ENCODE measurements around the gene TSPAN2.

TSPAN2 gene

DNA sequence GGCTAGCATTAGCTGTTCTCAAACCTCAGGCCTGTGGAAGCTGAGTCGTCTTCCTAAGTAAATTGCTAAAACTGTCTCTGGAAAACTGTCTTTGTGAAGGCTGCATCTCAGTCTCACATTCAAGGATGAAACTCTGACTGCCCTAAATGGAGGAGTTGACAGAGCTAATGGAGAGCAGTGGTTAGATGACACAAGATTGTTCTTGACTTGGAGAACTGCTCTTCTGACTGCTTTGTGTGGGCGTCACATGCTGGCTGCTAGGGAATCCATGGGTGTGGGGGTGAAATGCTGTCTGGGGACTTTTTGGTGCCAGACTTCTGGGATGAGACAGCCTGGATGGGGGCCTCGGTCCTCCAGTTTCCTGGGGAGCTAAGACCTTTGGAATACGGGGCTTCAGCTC is 24.5 kb upstream of the TSPAN2 start:
- TF ChIP-seq, protein P1, sequence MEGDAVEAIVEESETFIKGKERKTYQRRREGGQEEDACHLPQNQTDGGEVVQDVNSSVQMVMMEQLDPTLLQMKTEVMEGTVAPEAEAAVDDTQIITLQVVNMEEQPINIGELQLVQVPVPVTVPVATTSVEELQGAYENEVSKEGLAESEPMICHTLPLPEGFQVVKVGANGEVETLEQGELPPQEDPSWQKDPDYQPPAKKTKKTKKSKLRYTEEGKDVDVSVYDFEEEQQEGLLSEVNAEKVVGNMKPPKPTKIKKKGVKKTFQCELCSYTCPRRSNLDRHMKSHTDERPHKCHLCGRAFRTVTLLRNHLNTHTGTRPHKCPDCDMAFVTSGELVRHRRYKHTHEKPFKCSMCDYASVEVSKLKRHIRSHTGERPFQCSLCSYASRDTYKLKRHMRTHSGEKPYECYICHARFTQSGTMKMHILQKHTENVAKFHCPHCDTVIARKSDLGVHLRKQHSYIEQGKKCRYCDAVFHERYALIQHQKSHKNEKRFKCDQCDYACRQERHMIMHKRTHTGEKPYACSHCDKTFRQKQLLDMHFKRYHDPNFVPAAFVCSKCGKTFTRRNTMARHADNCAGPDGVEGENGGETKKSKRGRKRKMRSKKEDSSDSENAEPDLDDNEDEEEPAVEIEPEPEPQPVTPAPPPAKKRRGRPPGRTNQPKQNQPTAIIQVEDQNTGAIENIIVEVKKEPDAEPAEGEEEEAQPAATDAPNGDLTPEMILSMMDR (IDR thresholded peaks at IDR 0.05), result no peak

DNA sequence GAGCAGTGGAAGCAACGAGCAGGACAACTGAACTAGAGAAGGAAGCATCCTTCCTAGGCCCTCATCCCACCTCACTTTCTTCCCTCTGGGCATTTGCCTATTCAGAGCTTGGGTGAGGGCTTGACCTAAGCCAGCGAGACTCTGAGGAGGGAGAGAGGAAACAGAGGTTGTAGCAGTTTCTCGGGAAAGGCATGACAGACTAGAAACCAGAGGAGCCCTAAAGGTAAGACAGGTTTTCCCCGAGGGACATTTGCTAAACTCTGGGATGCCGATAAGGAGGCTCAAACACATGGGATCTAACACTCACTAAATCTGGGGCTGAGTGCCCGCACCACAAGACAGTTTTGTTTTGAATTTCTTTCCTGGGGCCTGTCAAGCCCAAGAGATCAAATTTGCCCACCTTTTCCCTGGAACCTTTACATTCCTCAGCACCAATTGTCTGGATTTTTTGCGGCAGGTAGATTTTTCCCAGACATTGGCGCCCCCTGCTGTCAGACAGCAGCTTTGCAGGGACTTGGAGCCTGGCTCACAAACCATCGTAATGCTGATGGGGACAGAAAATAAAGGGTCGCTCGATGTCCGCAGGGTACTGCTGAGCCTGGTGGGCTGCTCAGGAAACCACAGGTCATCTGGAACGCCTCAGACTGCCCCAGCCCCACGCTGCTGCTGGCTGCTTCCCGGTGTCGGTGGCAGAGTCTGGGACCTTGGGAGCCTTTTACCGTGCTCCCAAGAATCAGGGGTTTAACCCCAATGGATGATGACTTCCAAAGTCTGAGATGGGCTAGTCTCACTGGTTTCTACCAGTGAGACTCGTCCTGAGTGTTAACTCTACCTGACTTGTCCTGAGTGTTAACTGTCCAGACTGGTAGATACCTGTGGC is 23.4 kb upstream of the TSPAN2 start:
- TF ChIP-seq, protein P1 (IDR thresholded peaks at IDR 0.05), result peak; percentile 95

DNA sequence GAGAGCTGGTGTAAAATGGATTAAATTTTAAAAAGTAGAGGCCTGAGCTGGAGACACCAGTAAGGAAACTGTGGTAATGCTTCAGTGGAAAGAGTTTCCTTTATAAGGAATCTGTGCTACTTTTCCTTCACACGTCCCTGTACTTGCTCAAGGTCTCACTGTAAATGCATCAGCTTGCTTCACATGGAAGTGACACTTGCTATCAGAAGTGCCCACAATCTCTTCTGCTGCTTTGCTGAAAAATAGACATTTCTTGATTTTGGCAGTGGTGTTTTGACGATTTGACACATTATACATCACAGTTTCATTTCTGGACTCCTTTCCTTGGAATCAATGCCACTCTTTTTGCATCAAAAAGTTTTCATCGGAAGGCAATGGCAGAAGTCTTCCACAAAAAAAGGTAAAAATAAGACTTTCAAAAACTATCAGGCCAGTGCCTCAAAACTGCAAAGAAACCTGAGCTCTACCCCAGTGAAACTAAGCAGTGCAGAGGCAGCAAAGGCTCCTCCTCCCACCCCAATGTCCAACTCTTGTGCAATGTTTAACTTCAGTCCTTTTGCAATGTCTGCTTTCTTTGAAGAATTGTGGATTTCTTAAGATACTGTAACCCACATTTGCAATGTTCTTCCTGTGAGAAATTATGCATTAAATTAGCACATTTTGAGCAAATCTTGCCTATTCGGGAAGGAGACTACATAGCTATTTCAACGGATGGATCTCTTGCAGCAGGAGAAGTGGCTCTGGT is 18.4 kb upstream of the TSPAN2 start:
- TF ChIP-seq, protein P1 (IDR thresholded peaks at IDR 0.05), result no peak

DNA sequence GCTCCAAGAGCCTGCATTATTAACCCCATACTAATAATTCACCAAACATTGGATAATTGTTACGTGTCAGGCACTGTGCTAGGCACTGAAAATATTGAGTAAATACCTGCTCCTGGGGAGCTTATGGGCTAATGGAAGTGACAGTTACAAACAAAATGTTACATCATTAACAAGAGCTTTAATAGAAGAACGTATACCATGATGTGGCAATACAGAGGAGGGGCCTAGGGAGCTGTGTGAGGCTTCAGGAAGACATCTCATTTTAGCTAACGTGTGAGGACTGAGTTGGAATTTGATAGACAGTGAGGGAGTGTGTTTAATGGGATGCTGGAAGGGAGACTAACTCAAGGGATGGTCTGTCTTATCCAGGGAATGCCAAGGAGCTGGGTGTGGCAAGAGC is 16.5 kb upstream of the TSPAN2 start:
- TF ChIP-seq, protein P1 (IDR thresholded peaks at IDR 0.05), result no peak

DNA sequence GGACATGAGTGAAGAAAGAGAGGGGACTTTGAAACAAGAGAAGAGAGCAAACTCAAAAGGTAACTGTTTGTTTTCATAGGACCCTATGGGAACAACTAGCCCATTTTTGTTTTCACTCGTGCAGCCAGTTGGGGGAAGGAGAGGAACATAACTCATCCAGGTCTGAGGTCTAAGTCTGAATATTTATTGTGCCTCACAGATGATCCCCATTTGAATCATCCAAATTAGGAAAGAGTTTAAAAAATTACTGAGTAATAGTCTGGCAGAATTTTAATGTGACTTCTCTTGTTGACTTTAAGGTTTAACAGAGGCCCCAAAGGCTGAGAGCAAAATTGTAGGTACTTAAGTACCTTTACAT is 10.4 kb upstream of the TSPAN2 start:
- TF ChIP-seq, protein P1 (IDR thresholded peaks at IDR 0.05), result no peak

DNA sequence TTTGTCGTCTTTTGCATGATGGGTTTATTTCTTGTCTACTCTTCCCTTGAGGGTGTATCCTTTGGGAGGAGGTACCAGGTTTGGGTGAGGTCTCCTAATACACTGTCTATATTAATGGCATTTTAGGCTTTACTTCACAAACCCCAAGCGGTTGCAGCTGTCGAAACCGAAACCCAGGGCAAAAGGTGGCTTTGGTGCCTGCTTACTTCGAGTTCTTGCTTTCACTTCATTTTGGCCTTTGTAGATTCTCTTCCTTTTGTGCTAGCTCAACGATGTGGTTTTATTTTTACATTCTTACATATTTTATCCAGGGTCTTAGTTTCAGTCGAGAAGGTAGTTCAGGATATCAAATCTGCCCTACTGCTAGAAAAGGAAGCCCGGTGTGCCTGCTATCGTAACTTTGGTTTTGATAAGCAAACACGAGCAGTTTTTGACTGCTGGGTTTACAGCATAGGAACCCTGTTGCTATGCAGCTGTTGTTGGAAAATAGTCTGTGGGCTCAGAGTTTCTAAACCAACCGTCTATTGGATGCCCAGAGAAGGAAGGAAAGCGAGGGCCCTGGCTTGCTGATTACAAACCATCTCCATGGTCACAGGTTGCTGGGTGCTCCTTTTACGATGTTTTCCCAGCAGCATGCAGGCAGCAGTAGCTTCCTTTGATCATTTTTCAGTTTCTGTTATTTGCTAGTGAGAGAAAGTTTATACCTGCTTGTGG is 9.8 kb upstream of the TSPAN2 start:
- TF ChIP-seq, protein P1 (IDR thresholded peaks at IDR 0.05), result no peak

DNA sequence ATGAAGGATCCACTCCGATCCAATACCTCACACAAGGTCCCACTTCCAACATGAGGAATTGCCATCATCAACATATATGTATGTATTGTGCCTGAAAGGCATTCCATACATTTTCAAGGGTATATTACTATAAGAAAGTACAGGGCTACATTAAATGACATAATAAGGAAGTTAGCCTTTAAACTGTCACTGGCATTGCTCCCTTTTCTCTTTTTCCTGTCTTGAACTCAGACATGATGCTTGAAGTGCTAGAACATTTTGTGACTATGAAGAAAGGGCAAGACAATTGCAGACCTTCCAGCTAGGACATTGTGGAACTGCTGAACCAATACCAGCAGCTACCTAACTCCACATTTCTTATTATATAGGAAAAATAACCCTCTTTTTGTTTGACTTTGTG is 2.9 kb upstream of the TSPAN2 start:
- TF ChIP-seq, protein P1 (IDR thresholded peaks at IDR 0.05), result no peak
